Left lung (tissue), 10 donors: ENCODE measurements around the gene DHDDS. TPM values are rescaled to one million over a fixed set of nuclear protein-coding genes. Genes with fewer than 3 reads are reported as not detected.

Experiments used
- ATAC-seq: fragments of 200-7000 bp; cut with Tn5 transposase; one replicate; pipeline ENCODE4 v1.9.1; 2020; ENCODE audit warnings: moderate library complexity
- DNase-seq, 4 donors: peaks; one replicate each; pipeline ENCODE4 v3.0.0-alpha.2; 2013 to 2020
- H3K27ac ChIP-seq, 2 donors: fragments of 200-600 bp; sonication (generic) in 1 of 2; one replicate each; pipeline versions ENCODE4 v1.5.0 to v1.8.0; 2020 to 2021
- H3K27me3 ChIP-seq, 2 donors: fragments of 200-600 bp; sonication (generic) in 1 of 2; one replicate each; pipeline versions ENCODE4 v1.5.0 to v1.8.0; 2020 to 2021
- H3K36me3 ChIP-seq, 2 donors: fragments of 200-600 bp; sonication (generic) in 1 of 2; one replicate each; pipeline versions ENCODE4 v1.5.0 to v1.8.0; 2020 to 2021
- H3K4me1 ChIP-seq, 2 donors: fragments of 200-600 bp; one replicate each; pipeline ENCODE4 v1.8.0; 2021
- H3K4me3 ChIP-seq, 2 donors: fragments of 200-600 bp; sonication (generic) in 1 of 2; one replicate each; pipeline versions ENCODE4 v1.5.0 to v1.8.0; 2020 to 2021; ENCODE audit warnings: mild to moderate bottlenecking in 1 of 2
- H3K9me3 ChIP-seq, 2 donors: fragments of 200-600 bp; sonication (generic) in 1 of 2; one replicate each; pipeline versions ENCODE4 v1.5.0 to v1.8.0; 2020 to 2021
- intact Hi-C, 2 donors: fragments of 100-400 bp; cut with DNase I; formaldehyde crosslinking; loops; one replicate each; pipeline versions ENCODE4 v1.11.2 to v1.14.2; 2022
- polyA plus RNA-seq, 6 donors: library from polyadenylated mRNA; unstranded; fragments of 120-200 nt; gene quantifications; one replicate each; pipeline ENCODE4 v1.2.1, GENCODE V29; 2013; ENCODE audit not compliant: insufficient read length in 6 of 6
- total RNA-seq, 2 donors: library from RNA; stranded (reverse); fragmentation: NEBNext Ultra II Directional; extraction: Animal tissue kit (Norgen Biotek cat#: 25700); gene quantifications; one replicate each; pipeline ENCODE4 v1.2.1, GENCODE V29; 2021
- TF ChIP-seq, protein P1 (sequence below), 2 donors: fragments of 200-600 bp; sonication (generic) in 1 of 2; IDR thresholded peaks; one replicate each; pipeline versions ENCODE4 v1.5.0 to v1.8.0; 2021; ENCODE audit warnings: antibody characterized with exemption in 2 of 2
- donor health status: DM: no; HTN: yes; CAD: no.
- donor health status: DM: no; HTN: no; CAD: no.

Gene DHDDS
- total and polyA plus RNA-seq, 8 donors = 34.5 to 56.0 (median 36.1) TPM

- H3K27ac ChIP-seq = peak overlapping the region; percentile 58 to 84
- intact Hi-C loops = no loop called here
- no peak for ATAC-seq
- no peaks in the 10 kb centered on the region for H3K27me3 ChIP-seq
- TF ChIP-seq, protein P1, sequence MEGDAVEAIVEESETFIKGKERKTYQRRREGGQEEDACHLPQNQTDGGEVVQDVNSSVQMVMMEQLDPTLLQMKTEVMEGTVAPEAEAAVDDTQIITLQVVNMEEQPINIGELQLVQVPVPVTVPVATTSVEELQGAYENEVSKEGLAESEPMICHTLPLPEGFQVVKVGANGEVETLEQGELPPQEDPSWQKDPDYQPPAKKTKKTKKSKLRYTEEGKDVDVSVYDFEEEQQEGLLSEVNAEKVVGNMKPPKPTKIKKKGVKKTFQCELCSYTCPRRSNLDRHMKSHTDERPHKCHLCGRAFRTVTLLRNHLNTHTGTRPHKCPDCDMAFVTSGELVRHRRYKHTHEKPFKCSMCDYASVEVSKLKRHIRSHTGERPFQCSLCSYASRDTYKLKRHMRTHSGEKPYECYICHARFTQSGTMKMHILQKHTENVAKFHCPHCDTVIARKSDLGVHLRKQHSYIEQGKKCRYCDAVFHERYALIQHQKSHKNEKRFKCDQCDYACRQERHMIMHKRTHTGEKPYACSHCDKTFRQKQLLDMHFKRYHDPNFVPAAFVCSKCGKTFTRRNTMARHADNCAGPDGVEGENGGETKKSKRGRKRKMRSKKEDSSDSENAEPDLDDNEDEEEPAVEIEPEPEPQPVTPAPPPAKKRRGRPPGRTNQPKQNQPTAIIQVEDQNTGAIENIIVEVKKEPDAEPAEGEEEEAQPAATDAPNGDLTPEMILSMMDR (IDR thresholded peaks at IDR 0.05) = no peak
- no peak for DNase-seq
- H3K4me3 ChIP-seq = peak overlapping the region; percentile 46 to 80
- peaks cover 0 to 39% of the 10 kb centered on the region in 2 donors for H3K36me3 ChIP-seq
- peaks cover 16 to 32% of the 10 kb centered on the region in 2 donors for H3K4me1 ChIP-seq
- H3K9me3 ChIP-seq = no peaks in the 10 kb centered on the region
Observed at GRCh38 chr1:26432793-26433192, 672 bp downstream of the DHDDS start.

GRCh38 chr1:26434161-26434752 is 2.1 kb downstream of the DHDDS start:
- TF ChIP-seq, protein P1 (IDR thresholded peaks at IDR 0.05) = no peak
- H3K27ac ChIP-seq = peak overlapping the region in 1 of 2 donors; percentile 28
- H3K4me1 ChIP-seq = peaks cover 16 to 32% of the 10 kb centered on the region in 2 donors
- H3K9me3 ChIP-seq = no peaks in the 10 kb centered on the region
- ATAC-seq (no peak), DNase-seq (no peak)
- peaks cover 0 to 54% of the 10 kb centered on the region in 2 donors for H3K36me3 ChIP-seq
- H3K4me3 ChIP-seq = no peak overlapping the region
- H3K27me3 ChIP-seq = no peaks in the 10 kb centered on the region
- intact Hi-C loops = no loop called here

- no peak for ATAC-seq
- no peak for DNase-seq
- H3K27ac ChIP-seq = no peak overlapping the region
- peaks cover 0 to 92% of the 10 kb centered on the region in 2 donors for H3K36me3 ChIP-seq
- intact Hi-C loops = no loop called here
- peaks cover 11 to 18% of the 10 kb centered on the region in 2 donors for H3K4me1 ChIP-seq
- no peaks in the 10 kb centered on the region for H3K9me3 ChIP-seq
- no peak overlapping the region for H3K4me3 ChIP-seq
- TF ChIP-seq, protein P1 (IDR thresholded peaks at IDR 0.05) = no peak
- no peaks in the 10 kb centered on the region for H3K27me3 ChIP-seq
Observed at GRCh38 chr1:26438041-26438440, 5.9 kb downstream of the DHDDS start.

- TF ChIP-seq, protein P1 (IDR thresholded peaks at IDR 0.05) = no peak
- Histone ChIP-seq H3K27me3 (no peaks in the 10 kb centered on the region), H3K36me3 (peaks cover 0 to 99% of the 10 kb centered on the region in 2 donors), H3K27ac (no peak overlapping the region), H3K4me3 (no peak overlapping the region), H3K9me3 (no peaks in the 10 kb centered on the region), H3K4me1 (no peaks in the 10 kb centered on the region)
- intact Hi-C loops = no loop called here
- DNase-seq (no peak), ATAC-seq (no peak)
Observed at GRCh38 chr1:26440259-26440658, 8.1 kb downstream of the DHDDS start.

DNA sequence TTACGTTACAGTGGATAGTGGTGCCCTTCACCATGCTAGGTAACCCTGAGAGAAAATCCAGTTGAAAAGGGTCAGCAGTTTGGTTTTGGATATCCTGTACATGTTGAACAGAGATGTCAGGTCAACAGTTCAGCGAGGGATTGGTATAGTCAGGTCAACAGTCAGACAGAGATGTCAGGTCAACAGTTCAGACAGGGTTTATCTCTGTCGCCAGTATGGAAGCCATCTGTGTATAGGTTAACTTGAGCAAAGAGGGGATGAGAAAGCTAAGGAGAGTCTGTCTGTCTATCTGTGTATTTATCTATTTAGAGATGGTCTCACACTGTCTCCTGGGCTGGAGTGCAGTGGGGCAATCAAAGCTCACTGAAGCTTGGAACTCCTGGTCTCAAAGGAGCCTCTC is 17.7 kb downstream of the DHDDS start:
- TF ChIP-seq, protein P1 (IDR thresholded peaks at IDR 0.05) = no peak
- Histone ChIP-seq H3K4me3 (no peak overlapping the region), H3K27me3 (no peaks in the 10 kb centered on the region), H3K27ac (no peak overlapping the region), H3K4me1 (no peaks in the 10 kb centered on the region), H3K36me3 (peaks cover 0 to 96% of the 10 kb centered on the region in 2 donors), H3K9me3 (no peaks in the 10 kb centered on the region)
- ATAC-seq (no peak), DNase-seq (no peak)
- intact Hi-C loops = no loop called here
